Neural cell (in vitro differentiated cells): ENCODE measurements around the gene AHNAK. TPM values are rescaled to one million over a fixed set of nuclear protein-coding genes. Genes with fewer than 3 reads are reported as not detected.

Experiments used
- H2AFZ ChIP-seq: fragments of 200-600, 300-800 bp; sonication (generic), shearing (Covaris generic); 2 replicates; pipeline ENCODE4 v1.6.0; 2014; ENCODE audit warnings: low read depth, mild to moderate bottlenecking, antibody characterized with exemption, low read length, moderate library complexity
- H3F3A ChIP-seq: fragments of 200-600 bp; shearing (Covaris generic); 2 replicates; pipeline ENCODE4 v1.6.1; 2016; ENCODE audit warnings: mild to moderate bottlenecking, moderate library complexity, mixed read lengths, antibody characterized with exemption, low read length; ENCODE audit not compliant: insufficient read depth, poor library complexity, severe bottlenecking
- H3K27ac ChIP-seq: fragments of 200-600, 300-800 bp; sonication (generic), shearing (Covaris generic); 2 replicates; pipeline ENCODE4 v1.5.1; 2014; ENCODE audit warnings: mild to moderate bottlenecking, low read length, moderate library complexity
- H3K27me3 ChIP-seq: fragments of 300-800, 200-600 bp; sonication (generic), shearing (Covaris generic); 2 replicates; pipeline ENCODE4 v1.6.0; 2014; ENCODE audit warnings: mild to moderate bottlenecking, low read depth, low read length, moderate library complexity; ENCODE audit not compliant: insufficient read depth
- H3K36me3 ChIP-seq: fragments of 300-800, 200-600 bp; sonication (generic), shearing (Covaris generic); 2 replicates; pipeline ENCODE4 v1.5.1; 2014; ENCODE audit warnings: mild to moderate bottlenecking, antibody characterized with exemption, low read length, moderate library complexity; ENCODE audit not compliant: insufficient read depth
- H3K4me2 ChIP-seq: fragments of 300-800, 200-600 bp; sonication (generic), shearing (Covaris generic); 2 replicates; pipeline ENCODE4 v1.6.0; 2014; ENCODE audit warnings: mild to moderate bottlenecking, low read length
- H3K4me3 ChIP-seq: fragments of 300-800, 200-600 bp; sonication (generic), shearing (Covaris generic); 2 replicates; pipeline ENCODE4 v1.5.1; 2014; ENCODE audit warnings: mild to moderate bottlenecking, low read length, moderate library complexity
- H3K79me2 ChIP-seq: fragments of 200-600 bp; shearing (Covaris generic); replicated peaks from 2 replicates; pipeline ENCODE4 v1.6.0; 2014; ENCODE audit warnings: mild to moderate bottlenecking, low read length, moderate library complexity; ENCODE audit not compliant: insufficient read depth
- H3K9ac ChIP-seq: fragments of 300-800, 200-600 bp; sonication (generic), shearing (Covaris generic); 2 replicates; pipeline ENCODE4 v1.6.1; 2016; ENCODE audit warnings: mild to moderate bottlenecking, low read length, mixed read lengths
- H3K9me2 ChIP-seq: fragments of 200-600 bp; shearing (Covaris generic); 2 replicates; pipeline ENCODE4 v1.6.1; 2016; ENCODE audit warnings: mild to moderate bottlenecking, low read length, mixed read lengths; ENCODE audit not compliant: insufficient read depth
- H3K9me3 ChIP-seq: fragments of 200-600, 300-800 bp; sonication (generic), shearing (Covaris generic); 2 replicates; pipeline ENCODE4 v1.6.1; 2016; ENCODE audit warnings: mild to moderate bottlenecking, mixed run types, low read length, moderate library complexity, mixed read lengths
- H4K20me1 ChIP-seq: fragments of 200-600 bp; shearing (Covaris generic); 2 replicates; pipeline ENCODE4 v1.6.1; 2016; ENCODE audit warnings: mild to moderate bottlenecking, mixed run types; ENCODE audit not compliant: insufficient read depth
- EP300 ChIP-seq: fragments of 450-650 bp; conservative IDR thresholded peaks from 2 replicates; pipeline ENCODE4 v1.6.1; 2014; ENCODE audit warnings: antibody characterized with exemption, mild to moderate bottlenecking, moderate library complexity; ENCODE audit not compliant: poor library complexity, severe bottlenecking
- EZH2 ChIP-seq: fragments of 200-600, 300-800 bp; shearing (Covaris generic), sonication (generic); IDR thresholded peaks from 2 replicates; pipeline ENCODE4 v1.6.1; 2014; ENCODE audit warnings: antibody characterized with exemption, low read length, borderline replicate concordance, mild to moderate bottlenecking; ENCODE audit not compliant: insufficient read depth, poor library complexity, severe bottlenecking
- MXI1 ChIP-seq: fragments of 450-650 bp; conservative IDR thresholded peaks from 2 replicates; pipeline ENCODE4 v1.6.1; 2014; ENCODE audit warnings: antibody characterized with exemption, mild to moderate bottlenecking; ENCODE audit not compliant: poor library complexity, severe bottlenecking
- POLR2AphosphoS5 ChIP-seq: IDR thresholded peaks from 2 replicates; pipeline ENCODE4 v1.6.1; 2012
- RAD21 ChIP-seq: fragments of 450-650 bp; conservative IDR thresholded peaks from 2 replicates; pipeline ENCODE4 v1.6.1; 2014; ENCODE audit warnings: antibody characterized with exemption, mild to moderate bottlenecking, moderate library complexity
- SMC3 ChIP-seq: fragments of 450-650 bp; conservative IDR thresholded peaks from 2 replicates; pipeline ENCODE4 v1.6.1; 2014; ENCODE audit warnings: antibody characterized with exemption, mild to moderate bottlenecking, moderate library complexity; ENCODE audit not compliant: poor library complexity
- TAF1 ChIP-seq: IDR thresholded peaks from 2 replicates; pipeline ENCODE4 v1.6.1; 2012; ENCODE audit warnings: low read depth
- polyA plus RNA-seq: library from polyadenylated mRNA; depleted of rRNA; stranded (reverse); fragments of >200 nt; gene quantifications from 2 replicates; pipeline ENCODE4 v1.2.3, GENCODE V29; 2014
- TF ChIP-seq, protein P1 (sequence below): fragments of 450-650 bp; IDR thresholded peaks from 2 replicates; pipeline ENCODE4 v1.5.1; 2014; ENCODE audit warnings: antibody characterized with exemption, mild to moderate bottlenecking, moderate library complexity; ENCODE audit not compliant: poor library complexity, severe bottlenecking
- TF ChIP-seq, protein P2 (sequence below): IDR thresholded peaks from 2 replicates; pipeline ENCODE4 v1.6.1; 2012; ENCODE audit warnings: borderline replicate concordance

AHNAK gene
- polyA plus RNA-seq, 1 donor from 2014 or later, result 0.11 TPM

DNA sequence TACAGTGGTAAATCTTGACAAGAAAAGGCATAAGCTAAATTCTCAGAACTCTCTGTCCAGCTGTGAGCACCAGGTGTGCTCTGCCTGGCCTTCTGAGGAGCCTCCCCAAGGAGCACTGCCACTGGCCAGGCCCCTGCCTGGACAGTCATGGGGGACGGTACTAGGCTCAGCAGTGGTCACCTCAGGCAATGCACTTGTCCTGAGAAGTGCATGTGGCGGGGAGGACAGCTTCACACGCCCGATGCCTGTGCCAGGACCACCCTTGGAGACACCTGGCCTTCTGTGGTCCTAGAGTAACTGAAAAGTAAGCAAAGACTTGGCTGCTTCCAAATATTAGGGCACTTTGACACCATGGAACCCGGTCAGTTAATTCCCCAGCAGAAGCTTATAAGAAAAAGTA is 156.4 kb downstream of the AHNAK start:
- Histone ChIP-seq H3K4me2 (no peak overlapping the region), H3K27ac (no peak overlapping the region), H3K79me2 (no peaks in the 10 kb centered on the region), H3K4me3 (no peak overlapping the region), H3K9me3 (no peaks in the 10 kb centered on the region), H4K20me1 (no peaks in the 10 kb centered on the region), H2AFZ (no peak overlapping the region), H3K27me3 (no peaks in the 10 kb centered on the region), H3K9me2 (no peaks in the 10 kb centered on the region), H3F3A (peaks cover 4% of the 10 kb centered on the region), H3K36me3 (no peaks in the 10 kb centered on the region), H3K9ac (no peak overlapping the region)
- TF ChIP-seq POLR2AphosphoS5 (no peak), MXI1 (no peak), SMC3 (no peak), TAF1 (no peak), EP300 (no peak), EZH2 (no peak), RAD21 (no peak)
- TF ChIP-seq, protein P1, sequence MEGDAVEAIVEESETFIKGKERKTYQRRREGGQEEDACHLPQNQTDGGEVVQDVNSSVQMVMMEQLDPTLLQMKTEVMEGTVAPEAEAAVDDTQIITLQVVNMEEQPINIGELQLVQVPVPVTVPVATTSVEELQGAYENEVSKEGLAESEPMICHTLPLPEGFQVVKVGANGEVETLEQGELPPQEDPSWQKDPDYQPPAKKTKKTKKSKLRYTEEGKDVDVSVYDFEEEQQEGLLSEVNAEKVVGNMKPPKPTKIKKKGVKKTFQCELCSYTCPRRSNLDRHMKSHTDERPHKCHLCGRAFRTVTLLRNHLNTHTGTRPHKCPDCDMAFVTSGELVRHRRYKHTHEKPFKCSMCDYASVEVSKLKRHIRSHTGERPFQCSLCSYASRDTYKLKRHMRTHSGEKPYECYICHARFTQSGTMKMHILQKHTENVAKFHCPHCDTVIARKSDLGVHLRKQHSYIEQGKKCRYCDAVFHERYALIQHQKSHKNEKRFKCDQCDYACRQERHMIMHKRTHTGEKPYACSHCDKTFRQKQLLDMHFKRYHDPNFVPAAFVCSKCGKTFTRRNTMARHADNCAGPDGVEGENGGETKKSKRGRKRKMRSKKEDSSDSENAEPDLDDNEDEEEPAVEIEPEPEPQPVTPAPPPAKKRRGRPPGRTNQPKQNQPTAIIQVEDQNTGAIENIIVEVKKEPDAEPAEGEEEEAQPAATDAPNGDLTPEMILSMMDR, result no peak
- TF ChIP-seq, protein P2, sequence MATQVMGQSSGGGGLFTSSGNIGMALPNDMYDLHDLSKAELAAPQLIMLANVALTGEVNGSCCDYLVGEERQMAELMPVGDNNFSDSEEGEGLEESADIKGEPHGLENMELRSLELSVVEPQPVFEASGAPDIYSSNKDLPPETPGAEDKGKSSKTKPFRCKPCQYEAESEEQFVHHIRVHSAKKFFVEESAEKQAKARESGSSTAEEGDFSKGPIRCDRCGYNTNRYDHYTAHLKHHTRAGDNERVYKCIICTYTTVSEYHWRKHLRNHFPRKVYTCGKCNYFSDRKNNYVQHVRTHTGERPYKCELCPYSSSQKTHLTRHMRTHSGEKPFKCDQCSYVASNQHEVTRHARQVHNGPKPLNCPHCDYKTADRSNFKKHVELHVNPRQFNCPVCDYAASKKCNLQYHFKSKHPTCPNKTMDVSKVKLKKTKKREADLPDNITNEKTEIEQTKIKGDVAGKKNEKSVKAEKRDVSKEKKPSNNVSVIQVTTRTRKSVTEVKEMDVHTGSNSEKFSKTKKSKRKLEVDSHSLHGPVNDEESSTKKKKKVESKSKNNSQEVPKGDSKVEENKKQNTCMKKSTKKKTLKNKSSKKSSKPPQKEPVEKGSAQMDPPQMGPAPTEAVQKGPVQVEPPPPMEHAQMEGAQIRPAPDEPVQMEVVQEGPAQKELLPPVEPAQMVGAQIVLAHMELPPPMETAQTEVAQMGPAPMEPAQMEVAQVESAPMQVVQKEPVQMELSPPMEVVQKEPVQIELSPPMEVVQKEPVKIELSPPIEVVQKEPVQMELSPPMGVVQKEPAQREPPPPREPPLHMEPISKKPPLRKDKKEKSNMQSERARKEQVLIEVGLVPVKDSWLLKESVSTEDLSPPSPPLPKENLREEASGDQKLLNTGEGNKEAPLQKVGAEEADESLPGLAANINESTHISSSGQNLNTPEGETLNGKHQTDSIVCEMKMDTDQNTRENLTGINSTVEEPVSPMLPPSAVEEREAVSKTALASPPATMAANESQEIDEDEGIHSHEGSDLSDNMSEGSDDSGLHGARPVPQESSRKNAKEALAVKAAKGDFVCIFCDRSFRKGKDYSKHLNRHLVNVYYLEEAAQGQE, result no peak

DNA sequence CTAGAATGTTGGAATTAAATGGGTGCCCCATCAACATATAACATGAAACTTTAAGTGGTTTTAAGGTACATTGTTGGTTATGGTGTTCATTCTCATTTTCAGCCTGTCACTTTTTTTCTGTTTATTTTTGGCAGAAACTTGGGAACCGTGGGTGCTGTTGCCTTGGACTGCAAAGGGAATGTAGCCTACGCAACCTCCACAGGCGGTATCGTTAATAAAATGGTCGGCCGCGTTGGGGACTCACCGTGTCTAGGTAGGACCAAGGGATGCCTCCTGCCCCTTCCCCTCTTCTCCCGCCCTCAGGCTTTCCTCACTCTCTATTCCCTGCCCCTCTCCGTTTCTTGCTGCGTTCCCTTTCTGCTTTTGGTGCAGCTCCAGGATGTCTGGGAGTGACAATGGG is 157.6 kb downstream of the AHNAK start:
- H3K9ac ChIP-seq, result no peak overlapping the region
- H3F3A ChIP-seq, result no peaks in the 10 kb centered on the region

More for the DNA sequence above, 157.6 kb downstream of the AHNAK start:
- no peaks in the 10 kb centered on the region for H3K9me3 ChIP-seq
- no peak overlapping the region for H3K4me2 ChIP-seq
- no peak overlapping the region for H3K4me3 ChIP-seq
- H3K36me3 ChIP-seq, result no peaks in the 10 kb centered on the region
- no peaks in the 10 kb centered on the region for H3K27me3 ChIP-seq
- H2AFZ ChIP-seq, result no peak overlapping the region
- H3K27ac ChIP-seq, result no peak overlapping the region
- TF ChIP-seq EZH2 (no peak), SMC3 (no peak), EP300 (no peak), MXI1 (no peak), RAD21 (no peak), POLR2AphosphoS5 (no peak), TAF1 (no peak)
- TF ChIP-seq, protein P2, result no peak
- TF ChIP-seq, protein P1, result no peak
- H4K20me1 ChIP-seq, result no peaks in the 10 kb centered on the region
- no peaks in the 10 kb centered on the region for H3K9me2 ChIP-seq
- H3K79me2 ChIP-seq, result no peaks in the 10 kb centered on the region
